HG03565 (cell line): ENCODE results near the gene BCAS4.
"Not testable (repeated sequence)": the region's sequence is repeated elsewhere in the genome, so short reads cannot be mapped to it uniquely, and the experiment has no call there.

Experiments
- ATAC-seq: cut with Tn5 transposase; IDR thresholded peaks from one replicate; pipeline ENCODE4 v1.9.1; 2021; ENCODE audit warnings: mild to moderate bottlenecking, moderate library complexity; ENCODE audit not compliant: unreplicated experiment

The BCAS4 gene

GRCh38 chr20:50872560-50873425 lies 77.9 kb downstream of the BCAS4 start:
- no peak for ATAC-seq

- no peak for ATAC-seq
These were observed 78.7 kb downstream of the BCAS4 start for GRCh38 chr20:50873585-50873984.

- ATAC-seq = no peak
These were observed 79.4 kb downstream of the BCAS4 start for GRCh38 chr20:50874111-50874757.

GRCh38 chr20:50874758-50875665 lies 80.2 kb downstream of the BCAS4 start:
- no peak for ATAC-seq

- ATAC-seq = no peak
These were observed 81.3 kb downstream of the BCAS4 start for GRCh38 chr20:50876063-50876685.

- ATAC-seq = no peak
These were observed 82.0 kb downstream of the BCAS4 start for GRCh38 chr20:50876816-50877215.

- ATAC-seq = no peak
These were observed 82.4 kb downstream of the BCAS4 start for GRCh38 chr20:50877232-50877743.

GRCh38 chr20:50879649-50880550 lies 85.0 kb downstream of the BCAS4 start:
- no peak for ATAC-seq

- ATAC-seq = not testable (repeated sequence)
These were observed 87.0 kb downstream of the BCAS4 start for GRCh38 chr20:50881759-50882424.

- no peak for ATAC-seq
These were observed 89.0 kb downstream of the BCAS4 start for GRCh38 chr20:50883856-50884255.

- no peak for ATAC-seq
These were observed 90.2 kb downstream of the BCAS4 start for GRCh38 chr20:50885068-50885467.

GRCh38 chr20:50885781-50886180 lies 90.9 kb downstream of the BCAS4 start:
- no peak for ATAC-seq

- ATAC-seq = no peak
These were observed 91.4 kb downstream of the BCAS4 start for GRCh38 chr20:50886184-50886790.

GRCh38 chr20:50887576-50887975 lies 92.7 kb downstream of the BCAS4 start:
- ATAC-seq = no peak

- ATAC-seq = no peak
These were observed 96.3 kb downstream of the BCAS4 start for GRCh38 chr20:50891138-50891537.

- no peak for ATAC-seq
These were observed 97.5 kb downstream of the BCAS4 start for GRCh38 chr20:50892394-50892793.

GRCh38 chr20:50893620-50894019 lies 98.8 kb downstream of the BCAS4 start:
- ATAC-seq = no peak

GRCh38 chr20:50895111-50895830 lies 100.4 kb downstream of the BCAS4 start:
- ATAC-seq = no peak
